DMS 273 (cell line): ENCODE results near the gene ECHDC3.

Source experiments
- DNase-seq: peaks from one replicate; lab custom pipeline; 2025; ENCODE audit not compliant: unreplicated experiment; lab: John Stamatoyannopoulos, UW

ECHDC3 gene

GRCh38 chr10:11808808-11809207, 66.6 kb downstream of the ECHDC3 start:
- no peak for DNase-seq

- DNase-seq = no peak
These were observed 68.2 kb downstream of the ECHDC3 start for GRCh38 chr10:11810313-11810766.

GRCh38 chr10:11810973-11811372, 68.8 kb downstream of the ECHDC3 start:
- no peak for DNase-seq

- DNase-seq = no peak
These were observed 71.0 kb downstream of the ECHDC3 start for GRCh38 chr10:11813177-11813576.
